GM18507 (cell line): ENCODE data around the gene ADCY7.

Source experiments
- DNase-seq: peaks from one replicate; pipeline ENCODE4 v3.0.0; 2011; ENCODE audit warnings: low read depth; ENCODE audit not compliant: insufficient read length; ENCODE audit errors: extremely low spot score
- FAIRE-seq: peaks from 2 replicates; lab custom pipeline; 2011; peaks lifted over from hg19 to GRCh38; lab: Jason Lieb, UNC

ADCY7 gene

DNA sequence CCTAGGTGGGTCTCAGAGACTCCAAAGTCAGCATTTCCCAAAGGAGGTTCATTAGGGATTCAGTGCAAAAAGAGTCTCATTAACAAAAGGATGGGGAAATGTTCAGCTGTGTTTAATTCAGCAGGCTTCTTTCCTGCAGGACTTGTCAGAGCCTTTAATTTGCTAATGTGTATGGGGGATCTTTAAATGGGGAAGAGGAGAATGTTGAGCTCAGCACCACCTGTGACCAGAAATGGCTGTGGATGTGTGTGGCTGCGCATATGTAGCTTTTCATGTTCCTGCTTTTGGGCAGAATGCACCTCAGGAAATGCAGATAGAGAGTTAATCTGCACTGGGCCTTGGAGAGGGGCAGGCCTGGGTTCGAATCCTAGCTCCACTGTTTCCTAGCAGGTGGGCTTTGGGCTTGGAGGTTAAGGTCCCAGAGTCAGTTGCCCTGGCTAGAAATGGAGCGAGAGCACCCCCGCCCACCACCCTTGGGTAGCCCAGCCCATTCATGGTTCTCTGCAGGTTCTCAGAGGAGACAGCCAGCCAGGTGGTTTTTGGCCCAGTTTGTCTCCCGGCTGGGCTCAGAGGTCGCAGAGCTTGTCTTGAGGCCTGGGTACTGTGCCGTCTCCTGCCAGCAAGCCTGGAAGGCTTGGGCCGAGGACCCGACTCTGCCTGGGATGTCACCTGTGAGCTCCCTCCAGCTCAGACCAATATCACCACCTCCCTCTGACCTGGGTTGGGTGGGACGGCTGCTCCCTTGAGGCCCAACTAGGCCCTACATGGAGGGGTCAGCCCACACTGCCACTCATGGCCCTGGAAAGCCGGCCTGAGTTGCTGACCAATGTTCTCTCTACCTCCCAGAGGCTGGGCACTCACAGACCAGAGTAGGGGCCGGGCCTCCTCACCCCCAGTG is 9.3 kb downstream of the ADCY7 start:
- FAIRE-seq (peak; percentile 21), DNase-seq (no peak)

DNA sequence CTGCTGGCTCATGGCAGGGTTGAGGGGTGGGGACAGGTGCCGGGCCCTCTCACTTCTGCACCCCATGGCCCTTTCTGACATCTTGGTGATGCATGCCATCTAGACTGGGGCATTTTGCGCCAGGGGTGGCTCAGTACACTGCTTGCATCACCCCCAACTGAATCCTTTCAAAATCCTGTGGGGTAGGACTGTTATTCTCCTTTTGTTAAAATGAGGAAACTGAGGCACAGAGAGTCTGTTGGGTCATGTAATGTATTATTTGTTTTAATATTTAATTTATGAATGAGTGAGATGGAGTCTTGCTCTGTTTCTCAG is 9.9 kb downstream of the ADCY7 start:
- DNase-seq (no peak), FAIRE-seq (no peak)

DNA sequence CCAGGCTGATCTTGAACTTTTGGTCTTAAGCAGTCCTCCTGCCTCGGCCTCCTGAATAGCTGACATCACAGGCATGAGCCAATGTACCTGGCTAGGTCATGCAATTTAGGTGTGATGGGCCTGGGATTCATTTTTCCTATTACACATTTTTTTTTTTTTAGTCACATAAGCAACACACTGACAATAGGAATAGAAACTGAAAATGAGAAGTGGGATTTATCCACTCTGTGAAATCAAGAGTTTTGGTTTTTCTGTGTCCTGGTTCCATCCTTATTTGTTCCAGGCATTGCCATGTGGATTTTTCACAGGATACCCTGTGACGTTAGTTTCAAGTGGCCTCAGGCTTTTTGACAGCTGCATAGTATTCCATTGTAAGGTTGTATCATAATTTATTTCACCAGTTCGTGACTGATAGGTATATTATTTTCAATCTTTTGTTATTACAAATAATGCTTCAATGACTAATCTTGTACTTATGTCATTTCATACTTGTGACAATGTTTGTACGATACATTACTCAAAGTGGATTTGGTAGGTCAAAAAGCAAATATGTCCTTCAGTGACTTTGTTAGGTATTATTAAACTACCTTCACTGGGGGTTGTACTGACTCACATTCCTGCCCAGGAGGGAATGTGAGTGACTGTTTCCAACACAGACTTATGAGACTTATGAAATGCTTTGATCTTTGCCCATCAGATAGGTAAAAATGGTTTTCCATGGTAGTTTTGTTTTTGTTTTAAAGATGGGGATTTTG is 10.6 kb downstream of the ADCY7 start:
- FAIRE-seq (peak; percentile 45), DNase-seq (no peak)

DNA sequence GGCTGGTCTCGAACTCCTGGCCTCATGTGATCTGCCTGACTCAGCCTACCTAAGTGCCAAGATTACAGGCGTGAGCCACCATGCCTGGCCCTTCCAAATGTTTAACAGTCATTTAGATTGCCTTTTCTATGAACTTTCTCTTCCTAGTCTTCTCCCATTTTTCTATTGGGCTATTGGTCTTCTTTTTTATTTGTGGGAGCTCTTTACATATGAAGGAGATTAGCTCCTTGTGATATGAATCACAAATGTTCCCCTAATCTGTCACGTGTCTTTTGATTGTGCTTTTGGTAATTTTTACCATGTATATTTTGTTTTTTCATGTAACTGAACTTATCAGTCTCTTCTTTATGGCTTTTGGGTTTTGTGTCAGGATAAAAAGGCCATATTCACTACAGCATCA is 11.9 kb downstream of the ADCY7 start:
- no peak for DNase-seq
- no peak for FAIRE-seq

DNA sequence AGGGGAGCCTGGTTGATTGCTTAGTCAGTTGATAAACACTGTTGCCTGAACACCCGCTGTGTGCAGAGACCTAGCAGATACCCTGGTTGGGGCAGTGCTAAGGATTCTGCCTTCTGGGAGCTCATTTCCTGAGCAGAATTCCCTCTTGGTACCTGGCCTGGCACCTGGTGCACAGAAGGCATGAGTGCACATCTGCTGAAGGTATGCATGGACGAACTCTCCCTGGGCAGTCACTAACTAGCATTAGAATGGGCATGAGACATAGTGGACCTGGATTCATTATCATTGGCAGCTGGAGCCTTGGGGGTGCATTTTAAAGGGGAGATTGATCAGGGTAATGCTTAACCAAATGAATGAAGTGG is 13.1 kb downstream of the ADCY7 start:
- no peak for DNase-seq
- no peak for FAIRE-seq

DNA sequence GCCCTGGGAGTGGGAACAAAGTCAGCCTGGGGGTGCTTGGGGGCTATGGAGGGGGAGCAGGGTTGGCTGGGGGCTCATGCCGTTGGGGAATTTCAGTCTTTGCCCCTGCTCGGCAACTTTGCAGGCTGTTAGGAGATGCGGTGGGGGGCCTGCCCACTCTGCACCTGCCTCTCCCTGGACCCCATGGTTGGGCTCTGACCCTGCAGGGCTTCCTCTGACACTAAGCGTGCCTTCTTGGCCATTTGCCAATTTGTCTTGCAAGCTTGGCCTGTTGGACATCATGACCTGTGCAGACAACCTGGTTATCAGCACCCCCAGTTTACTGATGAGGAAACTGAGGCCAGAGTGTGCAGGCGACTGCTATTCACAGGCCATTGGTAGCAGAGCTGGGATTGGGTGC is 14.6 kb downstream of the ADCY7 start:
- FAIRE-seq (no peak), DNase-seq (no peak)

DNA sequence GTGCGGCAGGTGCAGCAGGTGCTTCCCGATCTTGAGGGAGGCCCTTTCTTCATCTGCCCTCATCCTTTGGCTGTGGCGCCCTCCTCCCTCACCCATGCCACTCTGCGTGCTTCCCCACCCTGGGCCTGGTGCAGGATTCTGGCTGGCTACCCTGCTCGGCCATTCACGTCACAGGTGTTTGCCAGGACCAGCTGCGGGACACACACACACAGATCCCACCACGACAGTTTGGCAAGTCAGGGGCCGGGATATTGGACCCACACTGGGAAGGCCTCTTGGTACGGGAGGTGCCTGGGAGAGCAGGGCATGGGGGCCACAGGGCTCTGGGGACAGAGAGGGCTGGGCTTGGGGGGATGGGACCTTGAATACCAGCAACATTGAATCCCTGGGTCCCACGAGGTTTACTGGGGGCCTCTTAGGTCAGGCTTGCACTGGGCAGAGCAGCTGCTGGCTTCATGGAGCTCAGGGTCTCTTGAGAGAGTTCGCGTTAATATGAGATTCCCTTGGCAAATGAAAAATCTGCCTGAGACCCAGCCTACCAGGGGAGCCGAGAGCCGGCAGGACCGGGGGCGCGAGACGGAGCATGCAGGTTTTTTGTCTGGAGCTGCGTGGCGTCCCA is 15.1 kb downstream of the ADCY7 start:
- FAIRE-seq (no peak), DNase-seq (no peak)

DNA sequence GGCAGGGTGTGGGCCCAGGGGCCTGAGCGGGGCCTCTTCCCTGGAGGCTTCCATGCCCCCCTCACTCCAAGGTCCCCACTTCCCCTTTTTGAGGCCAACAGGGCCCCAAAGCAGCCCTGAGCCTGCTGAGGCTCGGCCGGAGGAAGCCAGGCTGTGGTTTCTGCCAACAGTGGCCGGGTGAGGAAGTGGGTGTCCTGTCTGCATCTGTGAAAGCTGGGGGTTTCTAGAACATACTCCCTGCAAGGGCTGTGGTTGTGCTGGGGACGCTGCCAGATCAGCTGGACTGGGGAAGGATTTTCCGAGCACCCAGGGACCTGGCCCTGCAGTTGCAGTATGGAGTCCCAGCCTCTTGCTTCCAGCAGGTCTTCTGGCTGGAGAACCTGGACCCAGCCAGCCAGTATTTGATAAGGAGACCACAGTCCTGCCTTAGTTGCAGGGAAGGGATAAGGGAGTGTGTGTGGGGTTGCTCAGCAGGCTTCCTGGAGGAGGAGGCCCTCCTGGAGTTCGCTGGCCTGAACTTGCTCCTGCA is 15.7 kb downstream of the ADCY7 start:
- FAIRE-seq (peak; percentile 98), DNase-seq (peak; percentile 79)

DNA sequence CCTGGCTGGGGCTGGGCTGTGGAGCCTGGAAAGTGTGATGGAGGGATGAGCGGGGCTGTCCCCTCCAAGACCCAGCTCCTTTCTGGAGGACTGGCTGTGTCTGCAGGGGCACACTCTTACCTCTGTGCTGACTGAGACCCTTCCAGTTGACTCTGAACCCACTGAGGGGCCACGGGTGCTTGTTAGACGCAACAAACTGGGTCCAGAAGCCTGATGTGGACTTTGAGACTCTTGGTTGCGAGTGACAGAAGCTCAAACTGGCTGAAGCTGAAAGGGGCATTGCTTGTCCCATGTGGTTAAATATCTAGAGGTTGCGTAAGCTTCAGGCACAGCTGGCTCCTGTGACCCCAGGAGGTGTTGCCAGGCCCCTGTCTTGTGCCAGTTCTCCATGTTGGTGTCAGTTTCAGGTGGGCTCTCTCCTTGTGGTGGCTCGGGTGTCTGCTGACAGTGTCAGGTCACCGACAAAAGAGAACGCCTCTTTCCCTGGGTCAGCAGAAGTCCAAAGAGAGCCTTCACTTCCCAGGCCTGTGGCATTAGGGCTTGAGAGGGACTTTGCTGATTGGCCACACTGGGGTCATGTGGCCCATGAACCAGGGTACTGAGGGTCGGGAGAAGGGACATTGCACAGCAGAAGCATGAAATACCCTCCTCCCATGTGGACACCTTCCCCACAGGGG is 16.7 kb downstream of the ADCY7 start:
- FAIRE-seq (no peak), DNase-seq (no peak)

DNA sequence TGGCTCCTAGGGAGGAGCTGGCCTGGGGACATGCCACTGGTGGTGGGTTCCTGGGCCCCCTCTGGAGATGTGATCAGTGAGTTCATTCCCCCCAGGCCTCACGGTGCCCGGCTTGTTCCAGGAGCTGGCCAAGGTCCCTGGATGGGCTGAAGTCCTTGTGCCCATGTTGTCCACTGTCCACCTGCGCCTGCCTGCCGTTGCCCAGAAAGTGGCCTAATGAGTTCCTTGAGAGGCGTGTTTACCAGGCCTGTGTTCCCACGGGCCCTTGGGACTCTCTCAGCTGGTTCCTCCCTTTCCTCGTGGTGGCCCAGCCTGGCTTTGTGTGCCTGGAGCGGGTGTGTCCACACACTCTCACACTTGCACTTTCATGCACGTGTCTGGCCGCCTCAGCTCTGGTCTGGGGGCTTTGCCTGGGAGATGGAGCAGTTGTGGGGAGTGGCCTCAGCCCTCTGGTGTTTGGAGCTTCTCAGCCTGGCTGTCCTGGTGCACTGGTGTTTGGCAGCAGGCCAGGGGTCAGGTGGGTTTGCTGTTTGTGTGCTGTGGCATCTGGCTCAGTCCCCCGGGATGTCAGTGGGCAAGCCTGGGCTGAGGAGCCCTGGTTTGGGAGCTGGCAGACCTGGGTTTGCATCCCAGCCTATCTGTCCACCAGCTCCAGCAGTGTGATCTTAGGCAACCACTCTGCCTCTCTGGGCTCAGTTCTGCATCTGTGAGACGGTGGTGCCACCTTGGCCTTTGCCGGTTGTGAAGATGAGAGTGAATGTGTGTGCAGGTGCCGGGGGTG is 18.0 kb downstream of the ADCY7 start:
- no peak for FAIRE-seq
- no peak for DNase-seq

DNA sequence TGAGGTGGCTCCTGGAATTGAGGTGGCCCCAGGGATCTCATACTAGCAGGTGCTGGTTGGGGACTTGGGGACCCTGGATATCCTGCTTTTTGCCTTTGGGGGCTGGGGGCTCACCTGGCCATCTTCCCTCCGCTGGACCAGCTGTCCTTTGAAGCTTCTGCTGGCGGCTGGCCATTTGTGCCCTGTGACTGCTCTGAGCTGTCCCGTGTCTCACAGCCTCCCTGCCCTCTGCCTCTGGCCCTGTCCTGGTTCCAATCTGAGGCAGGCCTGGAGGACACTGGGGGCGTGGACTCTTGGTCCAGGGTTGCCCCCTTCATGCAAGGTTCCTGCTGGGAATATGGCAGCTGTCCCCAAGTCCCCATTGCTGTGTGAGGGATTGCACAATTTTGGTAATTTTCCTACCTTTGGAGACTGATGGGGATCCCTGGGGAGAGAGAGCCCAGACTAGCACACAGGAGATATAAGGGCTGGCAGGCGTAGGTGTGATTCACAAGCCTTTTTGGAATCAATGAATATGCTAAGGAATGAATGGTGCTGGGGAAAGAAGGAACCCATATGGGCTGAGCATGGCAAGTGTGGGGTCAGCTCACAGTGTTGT is 19.2 kb downstream of the ADCY7 start:
- no peak for DNase-seq
- FAIRE-seq: no peak

DNA sequence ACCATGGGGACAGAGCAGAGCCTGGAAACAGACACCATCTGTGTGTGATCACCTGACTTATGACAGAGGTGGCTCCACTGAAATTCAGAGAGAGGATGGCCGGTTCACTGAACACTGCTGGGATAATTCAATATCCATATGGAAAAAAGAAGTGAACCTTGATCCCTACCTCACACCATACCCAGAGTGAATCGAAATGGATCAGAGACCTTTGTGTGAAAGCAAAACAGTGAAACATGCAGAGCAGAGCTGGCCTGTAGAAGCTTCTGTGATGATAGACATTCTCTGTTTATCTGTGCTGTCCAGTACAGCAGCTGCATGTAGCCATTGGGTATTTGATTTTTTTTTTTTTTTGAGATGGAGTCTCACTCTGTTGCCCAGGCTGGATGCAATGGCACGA is 20.3 kb downstream of the ADCY7 start:
- FAIRE-seq (no peak), DNase-seq (no peak)

DNA sequence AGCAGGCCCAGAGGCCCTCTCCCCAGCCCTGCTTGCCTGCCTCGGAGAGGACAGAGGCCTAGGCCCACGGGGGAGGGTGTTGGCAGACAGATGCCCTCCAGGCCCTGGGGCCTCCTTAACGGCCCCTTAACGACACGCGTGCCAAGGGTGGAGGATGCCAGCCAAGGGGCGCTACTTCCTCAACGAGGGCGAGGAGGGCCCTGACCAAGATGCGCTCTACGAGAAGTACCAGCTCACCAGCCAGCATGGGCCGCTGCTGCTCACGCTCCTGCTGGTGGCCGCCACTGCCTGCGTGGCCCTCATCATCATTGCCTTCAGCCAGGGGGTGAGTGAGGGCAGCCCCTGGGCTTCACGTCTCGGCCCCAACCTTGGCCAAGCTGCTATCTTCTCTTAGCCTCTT is 21.7 kb downstream of the ADCY7 start:
- FAIRE-seq (no peak), DNase-seq (no peak)

DNA sequence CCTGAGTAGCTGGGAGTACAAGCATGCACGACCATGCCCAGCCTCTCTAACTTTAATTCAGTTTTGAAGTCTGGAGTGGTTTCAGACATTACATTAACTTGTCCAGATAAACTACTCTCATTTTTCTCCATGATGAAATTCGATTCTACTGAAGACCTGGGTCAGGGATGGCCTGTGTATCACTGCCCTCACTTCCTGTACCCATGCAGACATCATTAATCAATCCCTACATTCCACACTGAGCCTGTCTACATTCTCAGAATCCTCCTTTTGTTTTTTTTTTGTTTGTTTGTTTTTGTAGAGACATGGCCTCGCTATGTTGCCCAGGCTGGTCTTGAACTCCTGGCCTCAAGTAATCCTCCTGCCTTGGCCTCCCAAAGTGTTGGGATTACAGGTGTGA is 22.6 kb downstream of the ADCY7 start:
- FAIRE-seq (no peak), DNase-seq (no peak)

DNA sequence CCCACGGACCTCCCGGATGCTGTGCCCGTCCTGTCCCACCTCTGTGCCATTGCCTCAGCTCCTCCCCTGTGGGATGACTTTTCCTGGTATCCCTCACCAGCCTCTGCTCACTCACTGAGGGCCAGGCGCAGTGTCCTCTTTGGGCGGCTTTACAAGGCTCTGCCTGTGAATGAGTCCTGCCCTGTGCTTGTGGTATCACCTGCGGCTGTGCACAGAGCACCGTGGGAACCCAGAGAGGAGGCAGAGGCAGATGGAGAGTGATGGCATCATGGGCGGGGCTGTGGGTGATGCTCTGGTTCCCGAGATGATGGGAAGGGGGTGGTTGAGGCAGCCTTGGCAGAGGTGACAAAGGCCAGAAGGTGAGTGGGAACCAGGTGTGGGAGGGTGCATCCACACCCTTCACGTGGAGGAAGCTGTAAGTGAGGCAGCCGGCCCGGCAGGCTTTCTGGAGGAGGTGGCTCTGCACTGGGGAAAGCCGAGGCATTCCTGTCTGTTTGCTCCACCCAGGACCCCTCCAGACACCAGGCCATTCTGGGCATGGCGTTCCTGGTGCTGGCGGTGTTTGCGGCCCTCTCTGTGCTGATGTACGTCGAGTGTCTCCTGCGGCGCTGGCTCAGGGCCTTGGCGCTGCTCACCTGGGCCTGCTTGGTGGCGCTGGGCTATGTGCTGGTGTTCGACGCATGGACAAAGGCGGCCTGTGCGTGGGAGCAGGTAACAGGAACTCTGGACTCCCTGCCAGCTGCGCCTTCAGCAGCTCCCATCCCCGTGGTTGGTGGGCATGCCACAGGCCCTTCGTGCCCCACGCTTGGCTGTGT is 23.8 kb downstream of the ADCY7 start:
- DNase-seq: no peak
- FAIRE-seq: no peak

DNA sequence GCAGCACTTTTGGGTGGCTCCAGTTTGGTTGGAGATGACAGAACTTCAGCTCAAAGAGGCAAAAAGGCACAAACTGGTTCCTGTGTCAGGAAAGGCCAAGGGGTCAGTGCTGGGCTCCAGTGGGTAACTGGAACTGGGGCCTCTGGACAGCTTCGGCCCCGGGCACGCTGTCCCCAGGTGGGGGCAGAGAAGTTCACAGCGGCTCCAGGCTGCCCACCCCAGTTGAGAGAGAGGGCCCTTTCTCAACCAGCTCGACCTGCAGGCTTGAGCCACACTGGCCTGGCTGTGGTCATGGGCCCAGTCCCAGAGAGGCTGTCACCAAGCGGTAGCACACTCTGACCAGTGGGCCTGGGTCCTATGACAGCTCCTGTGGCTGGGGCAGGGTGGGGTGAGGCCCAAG is 24.5 kb downstream of the ADCY7 start:
- DNase-seq (no peak), FAIRE-seq (no peak)

DNA sequence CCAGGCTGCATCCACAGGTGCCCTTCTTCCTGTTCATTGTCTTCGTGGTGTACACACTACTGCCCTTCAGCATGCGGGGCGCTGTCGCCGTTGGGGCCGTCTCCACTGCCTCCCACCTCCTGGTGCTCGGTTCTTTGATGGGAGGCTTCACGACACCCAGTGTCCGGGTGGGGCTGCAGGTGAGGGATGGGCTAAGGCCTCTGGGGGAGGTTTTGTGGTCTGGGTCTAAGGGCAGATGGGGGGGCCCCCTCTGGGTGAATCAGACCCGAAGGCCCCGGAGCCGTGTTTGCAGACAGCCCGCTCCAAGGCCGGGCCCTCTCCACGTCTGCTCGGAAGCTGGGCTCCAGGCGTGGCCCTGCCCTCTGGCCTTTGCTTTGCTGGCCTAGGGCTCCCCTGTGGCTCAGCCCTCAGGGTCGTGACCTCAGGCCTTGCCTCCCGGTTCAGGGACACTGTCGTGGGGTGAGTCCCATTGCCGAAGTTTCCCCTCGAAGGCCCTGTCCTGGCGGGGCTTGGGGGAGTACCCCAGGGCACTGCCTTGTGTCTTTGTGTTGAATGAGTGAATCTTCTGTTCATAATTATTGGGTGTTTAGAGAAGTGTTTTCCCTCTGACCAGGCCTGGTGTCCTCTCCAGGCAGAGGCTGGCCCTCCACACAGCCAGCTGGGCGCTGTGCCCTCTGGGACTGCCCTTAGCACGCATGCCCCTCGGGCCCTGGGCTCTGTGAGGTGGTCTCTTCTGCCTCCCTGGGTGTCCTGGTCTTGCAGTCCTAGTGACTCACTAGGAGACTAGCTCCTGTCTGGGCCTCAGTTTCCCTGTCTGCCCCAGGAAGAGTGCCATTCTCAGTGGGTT is 25.6 kb downstream of the ADCY7 start:
- DNase-seq (no peak), FAIRE-seq (no peak)
